Skeletal muscle cell (primary cell): Measurements from ENCODE around the gene INMT.

Source experiments
- DNase-seq: peaks from one replicate; pipeline ENCODE4 v3.0.0-alpha.2; 2010; ENCODE audit warnings: low read depth
- H3K4me3 ChIP-seq: 2 replicates; pipeline ENCODE4 v1.5.1; 2011; ENCODE audit warnings: low read depth, mild to moderate bottlenecking, control low read depth, low read length, moderate library complexity

Gene INMT

DNA sequence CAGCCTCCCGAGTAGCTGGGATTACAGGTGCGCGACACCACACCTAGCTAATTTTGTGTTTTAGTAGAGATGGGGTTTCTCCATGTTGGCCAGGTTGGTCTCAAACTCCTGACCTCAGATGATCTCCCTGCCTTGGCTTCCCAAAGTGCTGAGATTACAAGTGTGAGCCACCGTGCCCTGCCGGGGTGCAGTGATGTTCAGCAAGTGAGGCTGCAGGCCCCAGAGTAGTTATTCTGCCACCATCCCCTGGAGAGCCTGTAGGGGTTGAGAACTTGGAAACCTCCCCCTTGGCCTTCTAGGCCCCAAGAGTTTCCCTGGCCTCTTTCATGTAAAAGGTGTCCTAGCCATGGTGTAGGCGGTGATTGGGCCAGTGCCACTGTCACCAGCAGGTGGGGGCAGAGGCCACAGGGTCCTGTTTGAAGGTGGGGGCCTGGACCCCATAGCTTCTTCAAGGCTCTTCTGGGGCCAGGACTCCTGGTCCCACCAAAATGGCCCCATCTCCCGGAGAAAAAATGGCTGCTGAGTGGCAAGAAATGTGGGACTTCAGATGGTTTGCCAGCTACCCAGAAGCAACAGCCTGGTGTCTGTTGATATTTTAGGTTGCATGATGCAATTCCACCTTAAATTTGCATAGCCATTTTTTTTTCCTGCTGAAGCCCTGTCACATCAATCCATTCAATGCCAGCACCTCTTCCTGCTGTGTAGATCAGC is 25.5 kb upstream of the INMT start:
- no peak overlapping the region for H3K4me3 ChIP-seq
- no peak for DNase-seq

DNA sequence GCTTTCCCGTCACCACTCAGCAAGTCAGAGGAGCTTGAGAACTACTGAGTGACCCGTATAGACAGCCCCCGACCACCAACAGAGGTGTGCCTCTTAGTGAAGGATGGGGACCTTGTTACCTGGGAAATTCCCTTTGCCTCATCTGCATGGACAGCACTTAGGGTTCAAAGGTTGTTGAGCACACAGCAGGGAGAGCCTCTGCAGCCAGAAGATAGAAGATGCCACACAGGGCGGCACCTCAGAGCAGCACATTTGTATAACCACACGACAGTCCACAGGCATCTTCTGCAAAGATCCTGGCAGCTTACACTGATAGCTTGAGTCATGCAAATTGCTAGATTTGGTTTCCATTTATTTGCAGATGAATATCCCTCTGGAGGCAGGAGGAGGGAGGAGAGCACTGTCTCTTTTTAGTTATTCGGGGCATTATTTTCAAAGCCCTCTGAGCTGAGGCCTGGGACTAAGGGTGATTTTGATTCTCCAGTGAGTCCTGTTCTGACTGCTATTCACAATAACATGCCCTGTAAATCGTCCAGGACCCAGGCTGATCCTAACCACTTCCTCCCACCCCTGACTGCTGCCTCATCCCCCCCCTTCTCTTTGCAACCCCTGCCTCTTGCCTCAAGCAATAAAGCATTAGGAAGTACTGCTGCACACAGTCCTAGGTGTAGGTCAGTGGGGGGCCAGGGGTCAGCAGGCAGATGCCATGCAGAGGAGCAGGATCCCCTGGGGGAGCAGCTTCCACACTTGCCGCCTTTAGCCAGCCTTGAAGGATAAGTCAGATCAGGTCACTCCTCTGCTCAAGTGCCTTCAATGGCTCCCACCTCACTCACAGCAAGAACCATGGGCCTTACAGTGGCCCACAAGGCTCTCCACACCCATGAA is 24.6 kb upstream of the INMT start:
- H3K4me3 ChIP-seq: no peak overlapping the region
- no peak for DNase-seq

DNA sequence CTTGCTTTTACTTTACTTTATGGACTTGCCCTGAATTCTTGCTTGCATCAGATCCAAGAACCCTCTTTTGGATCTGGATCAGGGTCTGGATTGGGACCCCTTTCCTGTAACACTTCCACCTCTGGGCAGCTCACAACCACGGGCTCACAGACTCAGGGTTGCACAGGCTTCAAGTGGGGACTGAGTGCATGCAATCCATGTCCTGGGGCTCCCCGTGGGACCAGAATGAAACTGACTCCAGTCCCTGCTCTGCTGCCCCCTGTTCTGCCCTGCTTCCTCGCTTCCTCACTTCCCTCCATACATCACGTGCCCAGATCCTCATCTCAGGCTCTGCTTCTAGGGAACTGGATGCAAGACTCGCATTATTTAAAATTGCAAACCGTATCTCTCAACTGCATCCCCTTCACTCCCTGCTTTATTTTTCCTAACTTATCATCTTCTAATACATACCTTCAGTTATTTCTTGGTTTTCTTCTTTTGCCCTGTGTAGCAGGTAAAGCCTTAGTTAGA is 23.3 kb upstream of the INMT start:
- DNase-seq: no peak
- H3K4me3 ChIP-seq: no peak overlapping the region

DNA sequence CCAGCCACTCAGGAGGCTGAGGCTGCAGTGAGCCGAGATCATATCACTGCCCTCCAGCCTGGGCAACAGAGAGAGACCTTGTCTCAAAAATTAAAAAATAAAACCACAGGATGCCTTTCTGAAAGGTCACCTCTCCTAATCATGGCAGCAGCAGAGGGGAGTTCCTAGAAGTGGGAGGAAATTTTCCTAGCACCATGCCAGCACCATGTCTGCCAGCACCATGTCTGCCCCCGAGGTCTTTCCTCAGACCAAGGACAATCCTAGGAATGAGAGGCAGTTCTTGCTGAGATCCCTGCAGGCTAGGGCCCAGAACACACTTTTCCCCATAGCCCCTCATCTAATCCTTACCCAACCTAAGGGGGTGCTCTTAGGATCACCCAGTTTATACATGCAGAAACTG is 22.3 kb upstream of the INMT start:
- no peak overlapping the region for H3K4me3 ChIP-seq
- no peak for DNase-seq

DNA sequence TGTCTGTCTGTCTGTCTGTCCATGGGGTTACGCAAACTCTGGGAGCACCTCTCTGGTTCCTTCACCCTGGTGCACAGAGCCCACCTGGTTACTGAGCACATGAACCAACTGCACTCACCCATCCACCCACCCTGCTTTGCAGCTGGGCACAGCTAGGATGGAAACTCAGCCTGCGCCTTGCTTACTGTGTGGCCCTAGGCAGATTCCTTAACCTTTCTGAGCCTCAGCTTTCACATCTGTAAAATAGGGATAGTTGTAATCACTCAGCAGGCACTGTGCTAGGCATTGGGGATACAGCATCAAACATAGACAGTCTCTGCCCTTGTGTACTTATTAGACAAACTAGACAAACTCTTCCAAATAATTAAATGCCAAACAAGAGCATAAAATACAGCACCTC is 21.8 kb upstream of the INMT start:
- DNase-seq: no peak

DNA sequence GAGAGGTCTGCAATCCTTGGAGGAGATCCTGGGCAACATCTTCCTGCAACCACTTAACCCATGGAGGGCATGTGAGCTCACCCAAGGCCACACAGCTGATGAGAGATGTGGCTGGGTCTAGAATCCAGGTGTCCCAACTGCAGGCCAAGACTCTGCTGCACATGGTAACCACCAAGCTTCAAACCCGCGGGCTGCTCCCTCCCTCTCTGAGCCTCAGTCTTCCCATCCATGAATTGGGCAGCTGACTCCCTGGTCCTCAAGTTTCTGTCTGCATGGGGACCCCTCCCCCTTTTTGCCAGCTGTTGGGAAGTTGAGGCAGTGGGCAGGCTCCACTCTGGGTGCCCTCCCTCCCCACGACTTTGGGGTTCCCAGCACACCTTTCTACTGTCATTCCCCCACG is 20.9 kb upstream of the INMT start:
- no peak for DNase-seq
- H3K4me3 ChIP-seq: no peak overlapping the region

More for the DNA sequence above, 21.8 kb upstream of the INMT start:
- no peak overlapping the region for H3K4me3 ChIP-seq

DNA sequence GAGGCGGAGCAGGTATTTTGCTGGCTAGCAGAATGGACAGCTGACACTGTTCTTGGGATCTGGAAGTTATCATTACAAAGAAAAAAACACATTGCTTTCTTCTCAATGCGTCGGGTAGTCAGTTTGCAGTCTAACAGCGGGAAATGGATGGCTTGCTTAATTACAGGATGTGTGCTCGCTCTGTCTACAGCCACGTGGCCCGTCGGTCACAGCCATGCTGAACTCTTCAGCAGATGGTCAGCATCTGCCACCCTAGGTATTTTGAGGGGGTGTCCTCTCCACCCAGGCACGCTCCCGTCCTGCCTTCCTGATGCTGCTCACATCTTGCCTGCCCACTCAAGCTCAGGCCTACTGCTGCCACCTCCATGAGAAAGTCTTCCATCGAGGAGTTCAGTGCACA is 20.4 kb upstream of the INMT start:
- no peak for DNase-seq
- H3K4me3 ChIP-seq: no peak overlapping the region

DNA sequence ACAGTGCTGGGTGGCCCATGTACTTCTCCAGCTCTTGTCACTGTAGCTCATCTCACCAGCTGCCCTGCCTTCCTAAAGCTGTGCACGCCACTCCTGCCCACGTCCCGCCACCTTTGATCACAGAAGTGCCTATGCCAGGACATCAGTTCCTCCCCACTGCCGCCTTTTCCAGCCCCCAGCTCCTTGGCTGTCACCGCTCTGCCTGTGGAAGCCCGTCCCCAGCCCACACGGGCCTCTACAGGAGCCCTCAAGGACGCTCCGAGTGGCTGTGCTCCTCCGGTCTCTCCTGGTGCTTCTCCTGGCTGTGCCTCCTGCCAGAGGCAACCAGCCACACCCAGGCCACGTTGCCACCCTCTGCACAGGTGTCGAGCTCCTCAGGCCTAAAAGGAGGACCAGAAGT is 19.3 kb upstream of the INMT start:
- H3K4me3 ChIP-seq: no peak overlapping the region
- no peak for DNase-seq

DNA sequence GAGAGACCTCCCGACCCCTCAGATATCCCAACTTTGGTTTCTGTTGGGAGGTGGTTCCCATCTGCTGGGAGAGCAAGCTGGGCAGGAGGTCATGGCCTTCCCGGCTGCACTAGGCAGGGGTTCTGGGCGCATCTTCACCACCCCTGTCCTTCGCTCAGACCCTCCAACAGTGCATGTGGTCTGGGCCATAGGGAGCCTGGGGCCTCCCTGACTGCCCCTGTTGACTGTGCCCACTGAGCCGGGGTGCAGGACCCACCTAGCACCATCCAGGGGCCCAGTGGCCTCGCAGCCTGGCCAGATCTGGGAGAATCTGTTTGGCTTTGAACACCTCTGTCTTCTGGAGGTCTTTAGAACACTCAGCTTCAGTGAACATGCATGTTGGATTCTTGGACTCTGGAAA is 18.7 kb upstream of the INMT start:
- H3K4me3 ChIP-seq: no peak overlapping the region
- no peak for DNase-seq

DNA sequence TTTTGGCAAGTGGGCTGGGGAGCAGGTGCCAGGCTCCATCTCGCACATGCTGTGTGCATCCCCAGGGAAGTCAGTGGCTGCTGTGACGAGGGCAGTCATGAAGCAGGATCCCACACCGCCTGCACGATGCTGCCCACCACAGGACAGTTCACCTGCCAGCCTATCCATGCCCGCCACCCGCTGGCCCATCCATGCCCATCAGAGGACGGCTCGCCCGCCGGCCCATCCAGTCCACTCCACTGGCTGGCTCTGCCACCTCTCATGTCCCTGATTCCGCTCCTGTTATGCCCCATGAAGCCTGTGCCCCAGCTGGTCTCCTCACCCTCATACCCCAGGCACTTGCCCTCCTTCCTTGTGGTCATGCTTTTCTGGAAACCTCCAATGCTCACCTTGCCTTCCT is 18.2 kb upstream of the INMT start:
- no peak for DNase-seq
- H3K4me3 ChIP-seq: no peak overlapping the region

DNA sequence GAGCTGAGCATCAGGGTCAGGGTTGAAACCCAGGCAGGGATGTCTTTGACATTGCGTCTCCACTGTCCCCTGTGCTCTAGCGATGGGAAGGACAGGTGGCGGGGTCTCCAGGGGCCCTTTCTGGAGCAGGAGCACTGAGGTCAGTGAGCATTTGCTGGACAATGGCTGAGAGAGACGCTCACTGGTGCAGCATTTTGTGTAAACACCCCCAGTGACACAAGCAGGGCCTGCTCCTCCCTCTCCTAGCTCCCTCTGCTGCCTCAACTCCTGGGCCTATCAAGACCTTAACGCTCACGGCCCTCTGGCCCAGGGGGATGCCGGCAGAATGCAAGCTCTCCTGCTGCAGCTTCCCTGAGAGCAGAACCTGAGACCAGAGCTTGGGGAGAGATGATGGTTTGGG is 17.4 kb upstream of the INMT start:
- no peak for DNase-seq

DNA sequence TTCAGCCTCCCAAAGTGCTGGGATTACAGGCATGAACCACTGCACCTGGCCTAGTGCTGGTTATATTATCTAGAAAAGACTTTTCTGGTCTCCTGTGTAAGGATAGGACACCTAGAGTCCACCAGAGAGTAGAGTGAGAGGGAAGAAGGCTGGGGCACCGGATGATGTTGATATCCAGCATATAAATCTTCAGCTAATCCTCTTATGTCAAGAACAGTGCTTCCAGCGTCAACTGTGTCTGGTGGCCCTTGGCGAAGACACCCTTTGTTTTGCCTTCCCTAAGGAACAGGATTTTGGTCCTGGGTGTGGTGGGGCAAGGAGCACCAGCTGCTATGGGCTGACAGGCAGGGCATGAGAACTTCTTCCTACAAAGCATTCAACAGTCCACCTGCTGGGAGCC is 16.3 kb upstream of the INMT start:
- no peak overlapping the region for H3K4me3 ChIP-seq
- DNase-seq: no peak

More for the DNA sequence above, 17.4 kb upstream of the INMT start:
- no peak overlapping the region for H3K4me3 ChIP-seq

DNA sequence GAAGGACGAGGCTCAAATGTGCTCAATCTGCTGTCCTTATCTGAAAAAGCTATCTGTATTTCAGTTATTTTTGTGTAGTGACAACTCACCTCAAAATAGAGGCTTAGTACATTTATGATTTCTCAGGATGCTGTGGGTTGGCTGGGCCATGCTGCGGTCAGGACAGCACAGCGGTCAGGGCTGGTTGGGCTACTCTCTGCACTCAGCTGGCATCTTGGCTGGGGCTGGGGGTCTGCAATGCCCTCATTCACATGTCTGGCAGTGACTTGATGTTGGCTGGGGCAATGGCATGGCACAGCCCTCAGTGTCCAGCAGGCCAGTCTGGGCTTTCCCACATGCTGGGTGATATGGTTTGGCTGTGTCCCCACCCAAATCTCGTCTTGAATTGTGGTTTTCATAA is 15.6 kb upstream of the INMT start:
- DNase-seq: no peak
- H3K4me3 ChIP-seq: no peak overlapping the region

DNA sequence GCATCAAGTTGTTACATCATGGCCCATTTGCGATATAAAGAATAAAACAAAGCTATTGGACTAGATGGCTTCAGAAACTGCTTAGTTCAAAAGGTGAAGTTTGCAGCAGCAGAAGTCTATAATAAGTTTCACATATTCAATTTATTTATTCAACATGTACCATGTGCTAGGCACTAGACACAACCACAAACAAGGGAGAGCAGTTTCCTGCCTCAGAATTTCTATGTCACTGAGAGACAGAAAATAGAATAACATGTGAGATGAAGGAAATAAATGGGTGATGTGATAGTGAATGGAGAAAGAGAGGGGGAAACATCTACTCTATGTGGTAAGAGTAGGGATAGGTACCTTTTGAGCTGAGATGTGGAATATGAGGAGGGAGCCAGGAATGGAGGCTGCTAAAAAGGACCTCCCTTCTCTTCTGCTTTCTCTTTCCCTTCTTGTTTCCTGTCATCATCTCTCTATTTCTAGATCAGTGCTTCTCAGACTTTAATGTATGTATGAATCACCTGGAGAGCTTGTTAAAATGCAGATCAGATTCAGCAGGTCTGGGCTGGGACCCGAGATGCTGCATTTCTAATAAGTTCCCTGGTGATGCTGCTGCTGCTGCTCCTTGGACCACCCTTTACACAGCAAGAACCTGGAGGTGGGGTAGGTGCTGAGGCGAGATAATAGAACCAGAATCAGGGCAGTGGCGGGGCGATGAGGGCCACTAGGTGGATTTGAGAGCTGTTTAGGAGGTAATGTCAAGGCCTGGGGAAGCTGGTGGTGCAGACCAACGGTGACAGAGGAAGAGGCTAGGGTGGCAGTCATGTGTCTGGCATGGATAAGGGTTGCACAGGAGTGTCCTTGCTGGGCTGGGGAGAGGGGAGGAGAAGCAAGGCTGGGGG is 13.7 kb upstream of the INMT start:
- no peak for DNase-seq
- no peak overlapping the region for H3K4me3 ChIP-seq

DNA sequence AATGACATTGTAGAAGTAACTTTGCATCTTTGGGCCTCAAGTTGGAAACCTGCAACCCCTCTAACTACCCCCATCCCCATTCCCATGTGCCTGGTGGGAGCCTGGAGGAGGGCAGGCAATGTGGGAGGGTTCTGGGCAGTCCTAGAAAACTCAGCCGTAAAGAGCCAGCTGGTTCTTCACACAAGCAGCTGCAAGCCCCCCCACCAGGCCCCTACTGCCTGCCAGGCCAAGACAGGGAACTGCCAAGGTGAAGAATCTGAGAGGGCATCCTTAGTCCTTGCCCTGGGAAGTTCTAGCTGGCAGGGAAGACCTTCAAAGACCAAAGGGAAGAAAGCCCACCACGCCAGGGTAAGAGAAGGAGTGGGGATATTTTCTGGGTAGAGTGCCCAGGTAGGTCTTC is 12.2 kb upstream of the INMT start:
- no peak overlapping the region for H3K4me3 ChIP-seq
- no peak for DNase-seq

DNA sequence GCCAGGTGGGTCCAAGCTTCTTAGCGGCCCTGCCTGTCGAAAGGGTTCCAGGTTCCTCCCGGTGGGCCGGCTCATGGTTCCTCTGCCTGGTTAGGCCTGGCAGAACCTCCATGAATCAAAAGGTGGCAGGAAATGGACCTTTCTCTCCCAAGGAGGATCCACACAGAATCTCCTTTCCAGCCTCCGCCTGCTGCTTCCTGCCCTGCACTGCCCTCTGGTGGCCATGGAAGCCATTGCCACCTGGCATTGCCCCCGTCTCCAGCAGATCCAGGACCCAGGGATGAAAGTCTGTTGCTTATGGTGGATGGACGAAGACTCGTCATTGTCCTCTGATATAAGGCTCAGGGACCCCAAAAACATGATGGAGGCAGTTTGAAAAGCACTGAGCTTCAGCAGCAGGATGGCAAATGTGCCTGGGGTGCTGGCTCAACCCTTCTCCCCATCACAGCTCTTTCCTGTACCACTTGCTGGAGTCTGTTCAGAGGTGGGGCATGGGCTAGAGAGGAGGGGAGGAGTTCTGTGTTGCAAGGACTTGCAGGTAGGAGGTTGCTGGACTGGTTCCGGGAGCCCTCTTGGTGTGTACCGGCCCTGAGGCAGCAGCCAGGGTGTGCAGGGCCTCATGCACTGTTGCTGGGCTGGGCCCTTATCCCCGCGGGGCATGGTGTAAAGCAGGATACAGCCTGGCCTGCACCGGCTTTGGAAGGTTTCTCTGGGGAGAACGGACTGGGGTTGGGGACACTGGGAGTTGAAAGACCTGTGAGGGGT is 11.3 kb upstream of the INMT start:
- no peak overlapping the region for H3K4me3 ChIP-seq
- DNase-seq: no peak

DNA sequence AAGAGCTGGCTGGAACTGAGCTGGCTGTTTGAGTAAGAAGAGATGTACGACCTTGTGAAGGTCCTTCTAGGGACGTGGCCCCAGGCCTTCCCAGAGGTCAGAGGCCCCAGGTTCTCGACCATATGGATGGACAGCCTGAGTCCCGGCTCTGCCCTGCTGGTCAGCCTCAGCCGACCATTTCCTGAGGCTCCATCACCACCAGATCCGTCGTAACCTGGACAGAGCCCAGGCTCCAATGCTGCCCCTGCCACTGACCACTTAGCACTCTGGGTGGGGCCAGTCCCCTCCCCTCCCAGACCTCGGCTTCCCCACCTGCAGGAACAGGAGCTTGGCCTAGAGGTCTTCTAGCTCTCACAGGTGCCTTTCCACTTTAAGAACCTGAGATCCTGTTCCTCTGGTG is 10.6 kb upstream of the INMT start:
- no peak for DNase-seq
- no peak overlapping the region for H3K4me3 ChIP-seq

DNA sequence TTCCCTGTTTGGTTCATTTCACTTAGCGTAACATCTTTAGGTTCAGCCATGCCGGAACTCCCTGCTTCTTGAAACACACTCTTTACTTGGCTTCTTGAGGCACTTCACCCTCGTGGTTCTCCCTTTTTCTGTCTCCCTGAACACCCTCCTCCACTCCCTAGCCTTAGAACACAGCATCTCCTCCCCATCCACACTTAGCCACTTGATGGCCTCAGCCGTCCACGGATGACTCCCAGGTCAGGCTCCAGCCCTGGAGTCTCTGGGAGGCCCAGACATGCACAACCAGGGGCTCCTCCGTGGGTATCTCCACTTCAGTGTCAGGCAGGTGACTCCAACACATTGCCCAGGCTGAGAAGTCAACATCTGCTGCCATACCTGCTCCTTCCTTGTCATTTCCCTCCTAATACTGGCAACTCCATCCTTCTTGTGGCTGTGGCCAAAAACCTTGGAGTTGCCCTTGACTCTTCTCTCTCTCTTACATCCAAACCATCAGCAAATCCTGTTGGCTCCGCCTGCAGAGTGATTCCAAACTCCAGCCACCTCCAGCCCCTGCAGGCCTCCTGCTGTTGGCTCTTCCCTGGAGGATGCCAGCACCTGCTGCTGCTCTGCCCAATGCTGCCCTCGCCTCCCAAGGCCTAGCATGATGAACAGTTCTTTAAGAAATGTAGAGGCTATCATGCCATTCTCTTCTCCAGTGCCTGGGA is 8.4 kb upstream of the INMT start:
- no peak for DNase-seq
- H3K4me3 ChIP-seq: no peak overlapping the region

DNA sequence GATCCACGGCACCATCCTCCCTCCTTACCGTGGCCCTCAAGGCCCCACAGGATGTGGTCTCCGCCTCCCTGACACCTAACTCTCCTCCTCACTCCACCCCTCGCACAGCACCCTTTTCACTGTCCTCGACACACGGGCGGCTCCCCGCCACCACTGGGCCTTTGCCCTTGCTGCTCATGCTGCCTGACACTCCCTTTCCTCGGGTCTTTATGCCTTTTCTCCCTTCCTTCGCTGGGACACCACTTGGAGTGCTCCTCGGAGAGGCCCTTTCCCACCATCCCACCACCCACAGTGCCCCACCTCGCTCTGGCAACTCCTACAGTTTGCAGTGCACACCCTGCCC is 7.9 kb upstream of the INMT start:
- no peak overlapping the region for H3K4me3 ChIP-seq
- DNase-seq: no peak
